GM13977 (cell line): Measurements from ENCODE around the gene C2orf81.

Source experiments
- DNase-seq: peaks from one replicate; pipeline ENCODE4 v3.0.0; 2012; ENCODE audit warnings: low spot score
- CTCF ChIP-seq: IDR thresholded peaks from 2 replicates; pipeline ENCODE4 v1.5.1; 2012; ENCODE audit warnings: mild to moderate bottlenecking, control low read depth; ENCODE audit not compliant: insufficient read depth; ENCODE audit errors: extremely low read depth, missing control alignments
- in situ Hi-C: fragments of 300-500 bp; cut with MboI; formaldehyde crosslinking; loops from one replicate; pipeline ENCODE4 v1.12.0; 2022; ENCODE audit warnings: low sequenced_read_pairs, low pct_unique_long_range_greater_than_20kb, mixed read lengths, inconsistent platforms; ENCODE audit not compliant: unreplicated experiment

Gene C2orf81

GRCh38 chr2:74378007-74378406, 43.4 kb downstream of the C2orf81 start:
- no peak for DNase-seq
- in situ Hi-C loops, result no loop called here
- TF ChIP-seq CTCF, result no peak

DNA sequence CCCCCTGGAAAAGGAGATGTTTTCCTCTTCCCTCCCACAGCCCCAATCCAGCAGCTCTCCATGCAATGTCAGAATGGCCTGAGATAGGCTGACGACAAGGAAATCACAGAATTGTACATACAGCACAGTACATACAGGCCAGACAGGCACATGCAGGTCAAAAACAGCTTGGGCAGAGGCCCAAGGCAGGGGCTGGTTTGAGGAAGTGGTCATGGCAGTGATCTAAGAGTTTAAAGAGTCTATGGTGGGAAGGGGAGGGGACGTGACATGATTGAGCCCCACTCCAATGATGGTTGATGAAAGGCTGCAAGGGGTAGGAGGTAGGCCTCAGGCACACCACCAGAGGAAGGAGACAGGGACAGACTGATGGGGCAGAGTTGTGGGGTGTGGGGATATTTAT, 45.6 kb downstream of the C2orf81 start:
- in situ Hi-C loops, result no loop called here
- no peak for DNase-seq
- no peak for TF ChIP-seq CTCF

DNA sequence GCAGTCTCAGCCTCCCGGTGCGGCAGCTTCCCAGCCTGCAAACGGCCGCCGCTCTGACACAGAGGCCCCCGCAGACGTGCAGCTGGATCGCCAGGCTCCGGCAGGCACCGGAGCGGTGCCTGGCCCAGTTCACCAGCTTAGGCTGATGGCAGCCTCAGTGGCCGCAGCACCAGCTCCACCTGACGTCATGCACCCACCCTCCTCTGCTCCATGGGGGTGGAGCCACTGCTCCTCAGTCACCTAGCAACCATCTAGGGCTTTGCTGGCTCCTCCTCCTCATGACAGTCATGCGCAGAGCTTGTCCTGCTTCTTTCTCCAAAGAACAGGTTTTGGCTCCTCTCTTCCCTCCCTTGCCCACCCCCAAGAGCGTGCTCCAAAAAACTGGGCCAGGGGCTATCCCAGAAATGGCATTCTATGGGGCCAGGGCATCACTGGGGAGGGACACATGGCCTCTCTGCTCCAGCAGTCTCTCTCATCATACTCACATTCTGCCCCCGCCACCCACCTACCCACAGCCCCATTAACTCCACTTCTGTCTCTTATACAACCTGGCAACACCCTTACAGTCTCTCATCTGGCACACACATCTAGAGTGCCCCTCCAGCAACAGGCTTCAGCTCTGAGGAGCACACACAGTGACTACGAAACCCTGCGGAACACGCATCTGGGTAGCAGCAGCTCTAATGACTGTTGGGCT, 46.8 kb downstream of the C2orf81 start:
- TF ChIP-seq CTCF, result no peak
- in situ Hi-C loops, result no loop called here
- DNase-seq, result no peak

DNA sequence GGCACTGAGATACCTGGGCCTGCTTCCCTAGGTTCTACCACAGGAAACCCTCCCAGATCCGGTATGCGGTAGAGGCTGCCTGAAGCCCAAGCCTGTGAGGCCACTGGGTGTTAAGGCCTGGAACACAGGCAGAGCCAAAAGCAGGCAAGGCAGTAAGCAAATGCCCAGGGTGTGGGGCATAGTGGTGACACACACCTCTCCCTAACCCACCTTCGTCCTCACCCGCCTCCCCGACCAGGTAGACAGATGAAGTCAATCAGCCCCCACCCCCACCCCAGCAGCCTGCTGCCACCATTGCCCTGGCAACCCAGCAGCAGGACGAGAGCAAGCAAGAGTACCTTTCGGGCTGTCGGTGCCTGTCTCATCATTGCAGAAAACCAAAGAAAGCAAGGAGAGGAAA, 47.4 kb downstream of the C2orf81 start:
- no peak for TF ChIP-seq CTCF
- in situ Hi-C loops, result no loop called here
- DNase-seq, result no peak

DNA sequence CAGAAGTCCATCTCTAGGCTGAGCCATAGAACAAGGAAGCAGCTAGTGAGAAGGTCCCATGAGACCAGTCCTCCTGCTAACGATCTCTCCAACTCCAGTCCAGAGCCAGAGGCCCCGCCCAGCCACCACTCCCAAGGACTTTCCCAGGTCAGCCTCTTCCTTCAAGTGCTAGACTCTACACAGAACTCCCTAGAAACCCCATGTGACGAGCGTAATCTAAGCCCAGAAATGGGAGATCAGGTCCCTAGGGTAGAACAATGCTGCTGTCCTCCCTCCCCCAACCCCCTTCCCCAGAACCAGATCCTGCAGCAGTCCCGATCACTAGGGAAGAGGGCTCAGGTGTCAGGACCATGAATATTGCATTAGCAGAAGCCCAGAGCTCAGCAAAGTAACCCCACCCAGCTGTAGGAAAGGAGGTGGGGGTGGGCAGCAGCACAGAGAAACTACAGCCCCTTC, 48.2 kb downstream of the C2orf81 start:
- in situ Hi-C loops, result no loop called here
- no peak for DNase-seq

GRCh38 chr2:74372674-74373073, 48.7 kb downstream of the C2orf81 start:
- in situ Hi-C loops, result no loop called here
- no peak for DNase-seq
- TF ChIP-seq CTCF, result no peak

More for the DNA sequence above, 48.2 kb downstream of the C2orf81 start:
- no peak for TF ChIP-seq CTCF

DNA sequence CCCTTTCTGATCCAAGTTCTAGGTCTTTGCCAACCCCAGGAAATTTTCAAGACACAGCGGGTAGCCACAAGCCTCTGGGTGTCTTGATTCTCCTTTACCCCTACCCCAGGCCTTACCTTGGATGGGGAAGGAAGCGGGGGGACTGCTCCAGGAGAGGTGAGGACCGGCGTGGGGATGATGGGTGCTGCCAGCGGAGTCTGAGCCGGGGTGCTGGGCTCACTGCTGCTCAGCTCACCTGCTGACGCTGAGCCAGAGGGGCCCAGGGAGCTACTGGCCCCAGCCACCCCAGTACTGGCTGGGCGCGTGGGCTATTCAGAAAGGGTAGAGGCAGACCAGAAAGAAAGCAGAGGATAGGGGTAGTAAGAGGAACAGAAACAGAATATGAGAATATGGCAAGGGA, 50.0 kb downstream of the C2orf81 start:
- no peak for DNase-seq
- no peak for TF ChIP-seq CTCF
- in situ Hi-C loops, result no loop called here
